GM18951 (cell line): Measurements from ENCODE around the gene MAD1L1.

Experiments
- POLR2A ChIP-seq: IDR thresholded peaks from 4 replicates; pipeline ENCODE4 v1.6.1; 2011; ENCODE audit warnings: mild to moderate bottlenecking; ENCODE audit not compliant: insufficient read length, insufficient read depth; ENCODE audit errors: extremely low read depth
- in situ Hi-C: fragments of 300-500 bp; cut with MboI; formaldehyde crosslinking; loops from one replicate; pipeline ENCODE4 v1.12.0; 2022; ENCODE audit warnings: low sequenced_read_pairs, mixed read lengths, inconsistent platforms; ENCODE audit not compliant: unreplicated experiment

MAD1L1 gene

DNA sequence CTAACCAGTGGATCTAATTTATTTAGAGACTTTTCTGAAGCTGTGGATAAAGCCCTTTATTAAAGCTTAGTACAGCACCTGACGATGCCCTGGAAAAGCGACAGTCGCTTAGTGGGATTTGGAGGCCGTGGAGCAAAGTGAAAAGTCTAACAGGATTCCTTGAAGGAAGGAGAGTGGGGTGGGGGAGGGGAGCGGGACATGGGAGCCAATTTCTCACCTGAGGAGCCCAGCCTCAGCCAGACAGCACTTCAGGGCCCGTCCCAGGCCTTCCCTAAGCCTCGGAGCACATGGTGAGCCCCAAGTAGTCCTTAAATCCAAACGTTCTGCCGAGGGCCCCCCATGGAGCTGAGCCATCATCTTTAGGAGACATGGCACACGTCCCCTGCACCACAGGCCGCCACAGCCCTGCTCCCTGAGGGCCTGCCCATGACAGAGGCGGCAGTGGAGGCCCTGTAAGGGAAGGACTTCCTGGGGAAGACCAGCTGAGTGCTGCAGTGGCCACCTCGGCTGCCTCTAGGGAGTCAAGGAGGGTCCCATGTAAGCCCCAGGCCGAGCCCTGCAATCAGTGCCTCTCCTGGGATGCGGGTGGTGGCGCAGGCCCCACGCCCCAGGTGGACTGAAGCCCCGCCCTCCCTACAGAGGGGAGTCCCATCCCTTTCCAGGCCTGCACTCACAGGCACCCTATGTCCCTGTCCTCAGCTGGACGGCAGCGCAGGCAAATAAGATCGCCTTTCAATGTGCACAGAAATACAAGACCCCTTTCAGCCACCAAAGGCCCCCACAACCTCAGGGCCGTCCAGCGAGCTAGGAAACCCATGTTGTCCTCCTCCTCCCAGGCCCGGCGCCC lies 187.0 kb downstream of the MAD1L1 start:
- no peak for TF ChIP-seq POLR2A
- in situ Hi-C loops, result no loop called here

DNA sequence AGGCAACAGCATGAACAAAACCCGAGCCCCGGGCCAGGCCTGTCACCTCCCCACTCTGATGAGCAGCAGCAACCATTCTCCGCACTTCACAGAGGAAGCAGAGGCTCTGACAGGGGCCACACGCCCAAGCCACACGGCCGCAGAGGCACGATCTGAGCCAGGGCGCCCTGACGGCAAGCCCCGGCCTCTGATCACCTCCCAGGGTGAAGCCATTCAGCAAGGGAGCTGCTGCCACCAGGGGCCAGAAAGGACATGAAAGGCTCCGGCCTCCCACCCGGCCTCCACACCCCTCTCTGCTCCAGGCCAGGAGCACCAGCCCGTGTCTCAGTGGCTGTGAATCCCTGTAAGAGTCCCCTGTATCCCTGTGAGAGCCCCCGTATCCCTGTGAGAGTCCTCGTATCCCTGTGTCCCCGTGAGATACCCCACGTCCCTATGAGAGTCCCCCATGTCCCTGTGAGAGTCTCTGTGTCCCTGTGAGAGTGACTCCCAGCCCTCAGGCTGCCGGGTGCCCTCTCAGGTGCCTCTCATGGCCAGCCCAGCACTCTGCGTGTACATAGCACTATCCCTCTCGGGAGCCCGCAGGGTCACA lies 187.8 kb downstream of the MAD1L1 start:
- in situ Hi-C loops, result no loop called here
- TF ChIP-seq POLR2A, result no peak

DNA sequence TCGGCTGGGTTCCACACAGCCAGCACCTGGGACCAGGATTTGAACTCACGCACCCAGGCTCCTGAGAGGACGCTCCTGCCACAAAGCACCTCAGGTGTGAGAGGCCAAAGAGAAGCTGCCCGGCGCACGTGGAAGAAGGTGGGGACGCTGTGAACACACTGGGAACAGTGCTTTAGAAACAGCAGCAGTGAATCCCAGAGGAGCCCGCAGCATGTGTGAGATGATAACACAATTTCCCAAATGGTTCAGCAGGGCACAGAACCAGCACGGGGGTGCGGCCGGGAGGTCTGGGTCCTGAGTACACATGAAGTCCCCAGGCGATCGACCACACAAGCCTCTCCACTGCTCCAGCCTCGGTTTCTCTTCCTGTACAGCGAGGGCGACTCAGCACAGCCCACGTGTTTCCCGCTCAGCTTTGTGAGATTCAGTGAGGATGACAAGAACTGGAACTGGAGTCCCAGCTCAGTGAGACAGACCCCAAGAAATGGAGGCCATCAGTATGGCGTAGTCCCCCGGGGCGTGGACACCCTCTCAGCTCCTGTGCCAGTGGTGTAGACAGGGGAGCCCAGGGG lies 188.3 kb downstream of the MAD1L1 start:
- in situ Hi-C loops, result no loop called here
- no peak for TF ChIP-seq POLR2A

DNA sequence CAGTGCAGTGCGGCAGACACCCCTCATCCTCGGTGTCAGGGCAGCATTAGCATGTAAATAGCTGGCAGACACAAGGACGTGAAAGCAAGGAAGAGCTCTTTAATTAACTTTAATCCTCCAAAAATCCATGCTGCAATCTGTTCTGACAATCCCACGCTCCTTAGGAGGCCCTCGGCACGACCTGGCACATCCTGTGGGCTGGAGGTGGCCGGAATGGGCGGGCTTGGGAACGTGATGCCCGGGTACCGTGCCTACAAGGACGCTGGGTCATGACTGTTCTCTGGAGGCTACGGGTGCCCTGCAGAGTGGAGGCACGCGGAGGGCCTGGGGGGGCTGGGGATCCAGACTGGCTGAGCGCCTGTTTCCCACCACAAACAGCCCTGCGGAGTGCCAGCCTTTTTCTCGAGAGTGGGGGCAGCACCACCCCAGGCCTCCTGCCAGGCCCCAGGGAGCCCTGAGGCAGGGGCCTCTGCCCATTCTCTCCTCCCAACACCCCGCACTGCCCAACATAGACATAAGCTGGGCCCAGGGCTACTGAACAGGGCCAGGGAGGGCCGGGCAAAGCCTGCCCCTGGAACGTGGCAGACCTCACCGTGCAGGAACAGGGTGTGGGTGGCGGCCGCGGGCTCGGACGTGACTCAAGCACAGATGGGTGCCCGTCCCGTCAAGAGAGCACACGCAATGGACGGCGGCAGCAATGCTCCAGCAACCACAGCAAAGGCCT lies 189.3 kb downstream of the MAD1L1 start:
- TF ChIP-seq POLR2A, result no peak
- in situ Hi-C loops, result no loop called here

DNA sequence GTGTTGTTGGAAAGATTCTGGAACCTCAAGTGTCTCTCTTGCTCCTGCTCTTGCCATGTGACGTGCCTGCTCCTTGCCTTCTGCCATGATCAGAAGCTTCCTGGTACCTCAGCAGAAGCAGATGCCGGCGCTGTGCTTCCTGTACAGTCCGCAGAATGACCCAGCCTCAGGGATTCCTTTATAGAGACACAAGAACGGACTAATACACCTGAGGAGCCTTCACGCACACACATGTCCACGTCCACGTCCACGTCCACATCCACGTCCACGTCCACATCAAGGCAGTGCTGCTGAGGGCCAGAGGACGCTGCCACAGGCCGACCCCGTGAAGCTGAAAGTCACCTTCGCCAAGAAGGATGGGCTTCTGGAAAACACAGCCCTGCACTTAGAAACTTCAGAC lies 190.1 kb downstream of the MAD1L1 start:
- in situ Hi-C loops, result no loop called here
- no peak for TF ChIP-seq POLR2A

DNA sequence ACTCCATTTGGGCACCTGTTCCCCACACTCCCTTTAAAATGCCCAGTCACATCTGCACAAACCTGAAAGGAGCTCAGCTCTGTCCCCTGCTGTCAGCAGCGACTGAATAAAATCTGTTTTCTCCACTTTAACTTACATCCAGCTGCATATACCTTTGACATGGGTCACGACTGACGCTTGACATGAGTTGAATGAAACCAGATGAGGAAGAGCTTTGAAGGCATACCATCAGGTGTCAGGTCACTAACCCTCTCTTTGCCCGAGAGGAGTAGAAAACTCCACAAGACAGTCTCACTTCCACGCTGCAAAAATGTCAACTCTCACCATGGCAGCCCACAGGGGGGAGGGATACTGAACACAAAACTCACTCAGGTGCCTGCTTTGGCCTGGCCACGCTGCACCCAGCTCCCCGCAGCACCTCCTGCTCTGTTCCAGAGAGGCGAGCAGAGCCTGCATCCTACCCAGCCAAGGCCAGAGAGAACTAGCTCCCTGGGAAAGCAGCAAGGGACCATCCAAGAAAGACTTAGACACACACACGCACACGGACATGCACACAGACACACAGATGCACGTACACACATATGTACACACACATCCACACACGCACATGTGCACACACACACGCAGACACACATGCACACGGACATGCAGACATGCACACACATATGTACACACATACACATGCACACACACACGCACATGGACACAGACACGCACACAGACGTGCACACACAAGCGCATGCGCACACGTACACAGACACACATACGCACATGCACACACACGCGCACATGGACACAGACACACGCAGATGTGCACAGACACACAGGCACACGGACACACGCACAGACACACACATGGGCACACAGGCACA lies 191.0 kb downstream of the MAD1L1 start:
- in situ Hi-C loops, result no loop called here
- no peak for TF ChIP-seq POLR2A

DNA sequence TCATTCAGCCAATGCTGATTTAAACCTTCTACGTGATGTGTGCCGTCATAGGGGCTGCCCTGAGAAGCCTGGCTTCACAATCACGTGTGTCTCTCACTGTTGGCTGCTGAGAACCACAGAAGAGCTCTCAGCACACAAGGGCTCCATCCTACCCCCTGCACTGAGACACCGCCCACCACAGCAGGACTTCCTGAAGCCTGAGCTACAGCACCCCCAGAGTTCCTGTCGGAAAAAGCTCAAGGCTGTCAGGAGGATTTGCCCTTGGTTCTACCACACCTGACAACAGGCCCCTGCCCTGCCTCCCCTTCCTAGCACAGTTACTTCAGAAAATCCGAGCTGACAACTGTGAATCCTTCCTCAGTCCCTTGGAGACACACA lies 191.9 kb downstream of the MAD1L1 start:
- no peak for TF ChIP-seq POLR2A
- in situ Hi-C loops, result no loop called here

DNA sequence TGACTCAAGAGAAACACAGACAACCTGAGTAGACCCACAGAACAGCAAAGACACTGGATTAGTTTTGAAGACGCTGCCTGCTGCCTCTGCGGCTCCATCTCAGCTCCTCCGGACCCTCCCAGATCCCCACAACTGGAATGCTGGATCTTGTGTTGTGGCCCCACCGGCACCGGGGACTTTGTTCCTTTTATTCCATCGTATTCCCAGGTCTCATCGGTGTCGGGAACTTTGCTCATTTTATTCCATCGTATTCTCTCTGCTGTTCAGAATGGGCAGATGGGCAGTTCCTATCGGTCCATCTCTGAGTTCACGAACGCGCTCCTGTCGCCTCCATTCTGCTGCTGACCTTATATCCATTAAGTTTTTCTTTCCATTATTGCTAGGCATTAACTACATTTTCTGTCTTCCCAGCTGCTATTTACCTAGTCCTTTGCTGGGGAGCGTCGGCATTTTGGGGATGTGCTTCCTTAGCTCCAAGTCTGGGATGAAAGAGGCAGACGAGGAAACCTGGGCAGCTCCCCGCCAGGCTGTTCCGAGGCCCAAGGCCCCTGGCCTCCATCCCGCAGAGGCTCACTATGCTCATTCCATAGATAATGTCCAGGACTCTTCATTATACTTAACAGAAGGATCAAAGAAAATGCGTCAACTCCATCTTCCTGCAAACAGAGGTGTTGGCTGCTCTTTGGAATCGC lies 192.4 kb downstream of the MAD1L1 start:
- in situ Hi-C loops, result no loop called here
- TF ChIP-seq POLR2A, result no peak

DNA sequence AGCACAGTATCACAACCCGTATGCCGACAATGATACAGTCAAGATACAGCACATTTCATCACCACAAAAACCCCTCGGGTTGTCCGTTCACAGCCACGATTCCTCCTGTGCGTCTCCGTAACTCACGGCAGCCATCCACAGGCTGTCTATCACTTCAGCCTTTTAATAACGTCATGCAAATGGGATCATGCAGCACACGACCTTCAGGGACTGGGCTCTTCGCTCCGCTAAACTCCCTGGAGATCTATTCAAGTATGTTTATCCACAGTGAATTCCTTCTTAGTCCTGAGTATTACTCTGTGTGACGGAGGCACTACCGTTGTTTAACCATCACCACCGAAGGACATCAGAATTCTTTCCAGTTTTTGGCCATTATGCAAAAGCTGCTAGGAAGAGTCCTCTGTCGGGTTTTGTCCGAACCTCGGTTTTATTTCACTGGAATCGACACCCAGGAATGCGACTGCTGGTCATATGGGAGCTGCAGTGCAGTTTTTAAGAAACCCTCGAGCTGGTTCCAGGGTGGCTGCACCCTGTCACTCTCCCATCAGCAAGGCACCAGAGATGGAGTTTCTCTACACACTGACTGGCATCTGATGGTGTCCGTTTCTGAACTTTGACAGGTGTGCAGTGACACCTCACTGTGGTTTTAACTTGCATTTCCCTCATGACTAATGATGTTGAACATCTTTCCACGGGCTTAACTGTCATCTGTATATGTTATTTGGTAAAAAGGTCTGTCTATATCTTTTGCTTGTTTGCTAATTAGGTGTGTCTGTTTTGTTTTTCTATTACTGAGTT lies 193.6 kb downstream of the MAD1L1 start:
- in situ Hi-C loops, result no loop called here
- no peak for TF ChIP-seq POLR2A

DNA sequence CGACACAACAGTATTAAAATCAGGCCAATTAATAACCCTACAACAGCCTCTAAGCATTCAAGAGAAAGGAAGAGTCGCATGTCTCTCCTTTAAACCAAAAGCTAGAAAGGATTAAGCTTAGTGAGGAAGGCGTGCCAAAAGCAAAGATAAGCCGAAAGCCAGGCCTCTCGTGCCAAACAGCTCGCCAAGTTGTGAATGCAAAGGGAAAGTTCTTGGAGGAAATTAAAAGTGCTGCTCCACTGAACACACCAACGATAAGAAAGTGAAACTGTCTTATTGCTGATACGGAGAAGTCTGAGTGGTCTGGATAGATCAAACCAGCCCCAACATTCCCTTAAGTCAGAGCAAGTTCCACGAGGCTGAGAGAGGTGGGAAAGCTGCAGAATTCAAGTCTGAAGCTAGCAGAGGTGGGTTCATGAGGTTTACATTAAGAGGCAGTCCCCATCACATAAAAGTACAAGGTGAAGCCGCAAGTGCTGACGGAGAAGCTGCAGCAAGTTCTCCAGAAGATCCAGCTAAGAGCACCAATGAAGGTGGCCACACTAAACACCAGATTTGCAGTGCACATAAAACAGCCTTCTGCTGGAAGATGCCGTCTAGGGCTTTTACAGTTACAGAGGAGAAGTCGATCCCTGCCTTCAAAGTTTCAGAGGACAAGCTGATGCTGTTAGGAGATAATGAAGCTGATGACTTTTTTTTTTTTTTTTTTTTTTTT lies 194.8 kb downstream of the MAD1L1 start:
- in situ Hi-C loops, result no loop called here
- TF ChIP-seq POLR2A, result no peak

DNA sequence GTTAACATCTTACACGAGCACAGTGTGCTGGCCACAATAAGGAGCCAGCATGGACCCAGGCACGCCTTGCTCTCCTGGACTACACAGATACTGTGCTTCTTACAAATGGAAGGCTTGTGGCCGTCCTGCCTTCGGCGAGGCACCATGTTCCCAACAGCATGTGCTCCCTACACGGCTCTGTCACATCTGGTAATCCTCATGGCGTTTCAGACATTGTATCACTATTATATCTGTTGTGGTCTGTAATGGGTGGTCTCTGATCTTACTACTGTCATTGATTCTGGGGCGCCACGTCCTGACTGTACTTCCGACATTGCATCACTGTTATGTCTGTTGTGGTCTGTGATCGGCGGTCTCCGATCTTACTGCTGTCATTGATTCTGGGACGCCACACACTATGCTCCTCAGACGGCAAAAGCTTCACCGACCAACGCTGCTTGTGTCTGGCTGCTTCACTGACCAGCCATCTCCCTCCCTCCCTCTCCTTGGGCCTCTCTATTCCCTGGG lies 195.4 kb downstream of the MAD1L1 start:
- no peak for TF ChIP-seq POLR2A
- in situ Hi-C loops, result no loop called here
